Gastrocnemius medialis (tissue), 4 donors: Measurements from ENCODE around the gene DMRT1. TPM values are rescaled to one million over a fixed set of nuclear protein-coding genes. Genes with fewer than 3 reads are reported as not detected.
A peak's percentile ranks its signal among the peaks of the same experiment; 100 is the strongest.

Source experiments
- ATAC-seq, 2 donors: fragments of 150-250 bp; one replicate each; pipeline ENCODE4 v1.9.1; 2016
- DNase-seq, 2 donors: peaks; one replicate each; pipeline ENCODE4 v3.0.0-alpha.2; 2019
- H3K27ac ChIP-seq, 4 donors: fragments of 200-600 bp; sonication (generic); 1 replicate in 1 of 4; 2 replicates in 3 of 4; pipeline ENCODE4 v1.5.1; 2016 to 2018; ENCODE audit warnings: mild to moderate bottlenecking in 2 of 4, moderate library complexity in 1 of 4
- H3K27me3 ChIP-seq, 3 donors: fragments of 200-600 bp; sonication (generic) in 2 of 3; 1 replicate in 1 of 3; 2 replicates in 2 of 3; pipeline versions ENCODE4 v1.5.1 to v1.6.0; 2016 to 2019; ENCODE audit warnings: mild to moderate bottlenecking in 1 of 3, moderate library complexity in 1 of 3
- H3K36me3 ChIP-seq, 2 donors: fragments of 200-600 bp; sonication (generic) in 1 of 2; one replicate each; pipeline ENCODE4 v1.5.1; 2017 to 2018
- H3K4me1 ChIP-seq, 2 donors: fragments of 200-600 bp; sonication (generic) in 1 of 2; one replicate each; pipeline ENCODE4 v1.5.1; 2016 to 2017; ENCODE audit warnings: mild to moderate bottlenecking in 2 of 2
- H3K4me3 ChIP-seq, 4 donors: fragments of 200-600 bp; sonication (generic) in 3 of 4; 1 replicate in 1 of 4; 2 replicates in 3 of 4; pipeline ENCODE4 v1.5.1; 2016 to 2019; ENCODE audit warnings: mild to moderate bottlenecking in 2 of 4
- H3K9me3 ChIP-seq, 3 donors: fragments of 200-600 bp; sonication (generic) in 2 of 3; 1 replicate in 1 of 3; 2 replicates in 2 of 3; pipeline ENCODE4 v1.5.1; 2016 to 2019
- POLR2A ChIP-seq, 2 donors: fragments of 450-650 bp; IDR thresholded peaks; one replicate each; pipeline ENCODE4 v1.6.1; 2017; ENCODE audit warnings: antibody characterized with exemption in 2 of 2, mild to moderate bottlenecking in 2 of 2, moderate library complexity in 2 of 2
- in situ Hi-C, 4 donors: fragments of 200-750 bp; cut with MboI; loops; one replicate each; pipeline versions ENCODE4 v1.15.0 to v1.8.0; 2017; ENCODE audit warnings: low sequenced_read_pairs in 4 of 4
- intact Hi-C: fragments of 100-400 bp; cut with DNase I; formaldehyde crosslinking; loops from one replicate; pipeline ENCODE4 v1.15.1; 2023; ENCODE audit warnings: low total_unique reads
- total RNA-seq, 4 donors: library from RNA; depleted of rRNA; stranded (reverse); fragments of >200 nt; gene quantifications; one replicate each; pipeline versions ENCODE4 v1.1.0 to v1.2.3, GENCODE V29; 2016
- TF ChIP-seq, protein P1 (sequence below), 5 experiments: fragments of 450-650 bp in 3 of 5; fragments of 200-600 bp in 2 of 5; sonication (generic) in 2 of 5; IDR thresholded peaks in 4 of 5; conservative IDR thresholded peaks in 1 of 5; 1 replicate in 4 of 5; 2 replicates in 1 of 5; pipeline ENCODE4 v1.5.1; 2016 to 2019; ENCODE audit warnings: antibody characterized with exemption in 5 of 5, mild to moderate bottlenecking in 3 of 5, moderate library complexity in 3 of 5

DMRT1 gene
- total RNA-seq, 4 donors from 2014 or later = 0.91 TPM; not detected in 3

DNA sequence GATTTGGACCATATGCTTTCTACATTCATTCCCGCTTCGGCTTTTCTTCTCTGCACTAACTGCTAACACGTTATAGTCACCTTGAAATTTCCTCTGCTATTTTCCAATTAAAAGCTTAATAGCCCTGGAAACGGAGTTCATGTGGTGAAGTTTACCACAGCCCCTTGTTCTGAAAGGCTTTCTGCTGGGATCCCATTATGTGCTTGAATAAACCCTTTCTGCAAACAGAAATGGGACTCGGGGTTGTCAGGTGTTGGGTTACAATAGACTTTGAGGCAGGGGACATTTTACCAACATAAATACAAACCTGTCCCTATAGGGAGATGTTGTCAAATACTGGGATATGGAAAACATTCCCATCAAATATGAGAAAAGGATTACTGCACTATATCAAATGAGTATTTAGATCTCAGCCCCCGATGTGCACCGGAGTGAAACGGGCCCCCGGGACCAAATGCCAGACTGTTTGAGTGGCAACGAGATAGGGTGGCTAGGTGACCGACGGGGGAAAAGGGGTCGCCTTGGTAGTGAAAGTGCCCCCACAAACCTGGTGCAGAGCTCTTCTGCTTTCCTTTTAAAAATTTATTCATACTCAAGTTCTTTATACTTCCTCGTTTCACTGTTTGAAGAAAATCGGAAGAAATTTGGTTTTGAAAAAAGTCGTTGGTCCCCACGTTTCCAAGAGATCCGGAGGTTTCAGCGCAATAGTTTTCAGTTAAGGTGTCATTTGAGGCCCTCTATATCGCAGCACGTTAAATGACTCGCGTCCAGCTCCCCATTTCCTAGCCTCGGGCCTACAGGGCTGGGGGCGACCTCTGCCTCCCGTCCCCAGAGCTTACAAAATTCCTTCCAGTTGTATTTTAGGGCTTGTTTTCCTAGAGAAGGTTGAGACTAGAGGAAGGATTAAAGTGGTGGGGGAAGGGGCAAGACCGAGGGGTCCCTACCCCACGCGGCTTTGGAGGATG is 132.8 kb downstream of the DMRT1 start:
- no peak overlapping the region for H3K27ac ChIP-seq
- no peak for DNase-seq
- TF ChIP-seq POLR2A (IDR thresholded peaks at IDR 0.05) = no peak
- TF ChIP-seq, protein P1, sequence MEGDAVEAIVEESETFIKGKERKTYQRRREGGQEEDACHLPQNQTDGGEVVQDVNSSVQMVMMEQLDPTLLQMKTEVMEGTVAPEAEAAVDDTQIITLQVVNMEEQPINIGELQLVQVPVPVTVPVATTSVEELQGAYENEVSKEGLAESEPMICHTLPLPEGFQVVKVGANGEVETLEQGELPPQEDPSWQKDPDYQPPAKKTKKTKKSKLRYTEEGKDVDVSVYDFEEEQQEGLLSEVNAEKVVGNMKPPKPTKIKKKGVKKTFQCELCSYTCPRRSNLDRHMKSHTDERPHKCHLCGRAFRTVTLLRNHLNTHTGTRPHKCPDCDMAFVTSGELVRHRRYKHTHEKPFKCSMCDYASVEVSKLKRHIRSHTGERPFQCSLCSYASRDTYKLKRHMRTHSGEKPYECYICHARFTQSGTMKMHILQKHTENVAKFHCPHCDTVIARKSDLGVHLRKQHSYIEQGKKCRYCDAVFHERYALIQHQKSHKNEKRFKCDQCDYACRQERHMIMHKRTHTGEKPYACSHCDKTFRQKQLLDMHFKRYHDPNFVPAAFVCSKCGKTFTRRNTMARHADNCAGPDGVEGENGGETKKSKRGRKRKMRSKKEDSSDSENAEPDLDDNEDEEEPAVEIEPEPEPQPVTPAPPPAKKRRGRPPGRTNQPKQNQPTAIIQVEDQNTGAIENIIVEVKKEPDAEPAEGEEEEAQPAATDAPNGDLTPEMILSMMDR (IDR thresholded peaks at IDR 0.05 in 4 of 5, conservative IDR thresholded peaks at IDR 0.05 in 1 of 5) = no peak
- ATAC-seq = no peak
- H3K9me3 ChIP-seq = no peaks in the 10 kb centered on the region
- H3K36me3 ChIP-seq = no peaks in the 10 kb centered on the region
- in situ Hi-C loops = no loop called here
- intact Hi-C loops = no loop called here
- peaks cover 72 to 88% (median 83%) of the 10 kb centered on the region in 3 donors for H3K27me3 ChIP-seq
- H3K4me3 ChIP-seq = no peak overlapping the region
- peaks cover 7% of the 10 kb centered on the region in 2 donors for H3K4me1 ChIP-seq

GRCh38 chr9:974996-975739 is 133.7 kb downstream of the DMRT1 start:
- Histone ChIP-seq H3K27me3 (peaks cover 63 to 84% (median 74%) of the 10 kb centered on the region in 3 donors), H3K36me3 (no peaks in the 10 kb centered on the region), H3K4me1 (peaks cover 7% of the 10 kb centered on the region in 2 donors), H3K4me3 (no peak overlapping the region), H3K9me3 (no peaks in the 10 kb centered on the region), H3K27ac (peak overlapping the region in 2 of 4 donors; percentile 56 to 59)
- intact Hi-C loops = no loop called here
- TF ChIP-seq, protein P1 (IDR thresholded peaks at IDR 0.05 in 4 of 5, conservative IDR thresholded peaks at IDR 0.05 in 1 of 5) = no peak
- DNase-seq (no peak), ATAC-seq (no peak)
- in situ Hi-C loops = no loop called here

DNA sequence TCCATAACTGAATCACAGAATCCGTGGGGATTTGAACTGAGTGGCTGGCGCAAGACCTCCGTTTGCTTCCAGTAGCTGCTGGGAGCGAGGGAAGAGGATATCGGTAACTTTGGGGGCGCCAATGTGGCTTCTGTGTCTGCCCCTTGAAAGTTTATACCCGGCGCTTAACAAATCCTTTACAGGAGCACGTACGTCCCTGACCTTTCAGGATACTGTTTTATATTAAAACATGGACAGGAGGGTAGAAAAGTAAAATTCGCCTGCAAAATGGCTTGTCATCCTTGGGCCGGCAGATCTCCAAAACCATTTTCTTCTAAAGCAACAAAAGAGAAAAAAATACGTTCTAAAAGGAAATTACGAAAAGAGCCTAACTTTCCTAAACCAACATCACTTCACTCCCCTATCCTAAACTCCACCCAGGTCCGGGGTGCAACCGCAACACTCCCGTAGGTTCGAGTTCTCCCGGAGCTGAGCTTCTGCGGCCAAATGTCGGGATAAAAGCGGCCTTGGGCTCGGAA is 134.3 kb downstream of the DMRT1 start:
- no peak for DNase-seq
- in situ Hi-C loops (no loop called here), intact Hi-C loops (no loop called here)
- Histone ChIP-seq H3K4me1 (peaks cover 7% of the 10 kb centered on the region in 2 donors), H3K36me3 (no peaks in the 10 kb centered on the region), H3K27me3 (peaks cover 59 to 81% (median 68%) of the 10 kb centered on the region in 3 donors), H3K27ac (peak overlapping the region; percentile 26 to 59 (median 43)), H3K9me3 (no peaks in the 10 kb centered on the region), H3K4me3 (peak overlapping the region; percentile 43 to 57 (median 46))
- no peak for ATAC-seq
- no peak for TF ChIP-seq POLR2A (IDR thresholded peaks at IDR 0.05)
- TF ChIP-seq, protein P1 (IDR thresholded peaks at IDR 0.05 in 4 of 5, conservative IDR thresholded peaks at IDR 0.05 in 1 of 5) = no peak

GRCh38 chr9:976258-976942 is 134.9 kb downstream of the DMRT1 start, which contains the start of gene DMRT3:
TSS of gene DMRT3 (plus strand) at chr9:976655. CDS start at chr9:977002, 347 bp downstream.
- Histone ChIP-seq H3K27me3 (peaks cover 55 to 77% (median 62%) of the 10 kb centered on the region in 3 donors), H3K4me1 (peaks cover 7% of the 10 kb centered on the region in 2 donors), H3K4me3 (peak within 1 kb of the TSS; percentile 43 to 57 (median 46)), H3K27ac (peak within 1 kb of the TSS; percentile 29 to 59 (median 45)), H3K36me3 (no peaks in the 10 kb centered on the region), H3K9me3 (no peaks in the 10 kb centered on the region)
- intact Hi-C loops = no loop called here
- DNase-seq (no peak), ATAC-seq (no peak)
- in situ Hi-C loops = no loop called here
- TF ChIP-seq POLR2A (IDR thresholded peaks at IDR 0.05) = no peak
- TF ChIP-seq, protein P1 (IDR thresholded peaks at IDR 0.05 in 4 of 5, conservative IDR thresholded peaks at IDR 0.05 in 1 of 5) = no peak
